Transverse colon (tissue), 4 donors: ENCODE measurements around the gene UNC5C. TPM values are rescaled to one million over a fixed set of nuclear protein-coding genes. Genes with fewer than 3 reads are reported as not detected.

ENCODE experiments used
- DNase-seq: peaks from one replicate; pipeline ENCODE4 v3.0.0-alpha.2; 2019
- H3K27ac ChIP-seq, 4 donors: fragments of 200-600 bp; sonication (generic); 2 replicates each; pipeline ENCODE4 v1.5.1; 2016 to 2018; ENCODE audit warnings: inconsistent platforms in 4 of 4
- H3K27me3 ChIP-seq: fragments of 200-600 bp; sonication (generic); 2 replicates; pipeline ENCODE4 v1.5.1; 2017; ENCODE audit warnings: inconsistent platforms
- H3K36me3 ChIP-seq, 4 donors: fragments of 200-600 bp; sonication (generic); 2 replicates each; pipeline ENCODE4 v1.5.1; 2017 to 2019; ENCODE audit warnings: inconsistent platforms in 4 of 4
- H3K4me1 ChIP-seq, 4 donors: fragments of 200-600 bp; sonication (generic); 2 replicates each; pipeline ENCODE4 v1.5.1; 2017 to 2020; ENCODE audit warnings: inconsistent platforms in 4 of 4
- H3K4me3 ChIP-seq, 4 donors: fragments of 200-600 bp; sonication (generic); 1 replicate in 1 of 4; 2 replicates in 3 of 4; pipeline versions ENCODE4 v1.5.1 to v1.6.1; 2017 to 2019; ENCODE audit warnings: inconsistent platforms in 4 of 4
- H3K9me3 ChIP-seq, 2 donors: fragments of 200-600 bp; sonication (generic); 2 replicates each; pipeline ENCODE4 v1.5.1; 2017 to 2019; ENCODE audit warnings: inconsistent platforms in 2 of 2
- EP300 ChIP-seq: sonication (generic); formaldehyde crosslinking; IDR thresholded peaks from one replicate; pipeline ENCODE4 v1.6.1; 2017; ENCODE audit warnings: antibody characterized with exemption, low read depth
- POLR2A ChIP-seq: fragments of 450-650 bp; IDR thresholded peaks from one replicate; pipeline ENCODE4 v1.6.1; 2016; ENCODE audit warnings: antibody characterized with exemption, mild to moderate bottlenecking, moderate library complexity
- POLR2AphosphoS5 ChIP-seq, 3 donors: sonication (generic); formaldehyde crosslinking; IDR thresholded peaks; one replicate each; pipeline ENCODE4 v1.6.1; 2016; ENCODE audit warnings: antibody characterized with exemption in 3 of 3
- WGBS, 2 donors: methylation state at CpG; one replicate each; pipeline ENCODE4 v1.1.5; 2018; ENCODE audit warnings: low coverage in 1 of 2; 5-methylcytosine and 5-hydroxymethylcytosine counted together
- in situ Hi-C, 4 donors: fragments of 200-750 bp; cut with MboI; loops; one replicate each; pipeline versions ENCODE4 v1.15.0 to v1.15.1; 2017; ENCODE audit warnings: low sequenced_read_pairs in 3 of 4, low pct_ligation_motif_present in 1 of 4, low pct_unique_long_range_greater_than_20kb in 1 of 4
- intact Hi-C: fragments of 100-400 bp; cut with DNase I; formaldehyde crosslinking; loops from one replicate; pipeline ENCODE4 v1.15.1; 2023; ENCODE audit warnings: low total_unique reads
- total RNA-seq, 4 donors: library from RNA; depleted of rRNA; stranded (reverse); fragments of >200 nt; gene quantifications; one replicate each; pipeline ENCODE4 v1.1.0, GENCODE V29; 2016
- TF ChIP-seq, protein P1 (sequence below), 5 experiments: fragments of 200-600 bp in 3 of 5; fragments of 450-650 bp in 2 of 5; sonication (generic) in 3 of 5; IDR thresholded peaks; 1 replicate in 2 of 5; 2 replicates in 3 of 5; pipeline ENCODE4 v1.5.1; 2016 to 2017; ENCODE audit warnings: antibody characterized with exemption in 5 of 5, inconsistent platforms in 3 of 5, mild to moderate bottlenecking in 2 of 5, moderate library complexity in 1 of 5

UNC5C gene
- total RNA-seq, 4 donors from 2014 or later, result 4.5 to 6.8 (median 4.8) TPM

DNA sequence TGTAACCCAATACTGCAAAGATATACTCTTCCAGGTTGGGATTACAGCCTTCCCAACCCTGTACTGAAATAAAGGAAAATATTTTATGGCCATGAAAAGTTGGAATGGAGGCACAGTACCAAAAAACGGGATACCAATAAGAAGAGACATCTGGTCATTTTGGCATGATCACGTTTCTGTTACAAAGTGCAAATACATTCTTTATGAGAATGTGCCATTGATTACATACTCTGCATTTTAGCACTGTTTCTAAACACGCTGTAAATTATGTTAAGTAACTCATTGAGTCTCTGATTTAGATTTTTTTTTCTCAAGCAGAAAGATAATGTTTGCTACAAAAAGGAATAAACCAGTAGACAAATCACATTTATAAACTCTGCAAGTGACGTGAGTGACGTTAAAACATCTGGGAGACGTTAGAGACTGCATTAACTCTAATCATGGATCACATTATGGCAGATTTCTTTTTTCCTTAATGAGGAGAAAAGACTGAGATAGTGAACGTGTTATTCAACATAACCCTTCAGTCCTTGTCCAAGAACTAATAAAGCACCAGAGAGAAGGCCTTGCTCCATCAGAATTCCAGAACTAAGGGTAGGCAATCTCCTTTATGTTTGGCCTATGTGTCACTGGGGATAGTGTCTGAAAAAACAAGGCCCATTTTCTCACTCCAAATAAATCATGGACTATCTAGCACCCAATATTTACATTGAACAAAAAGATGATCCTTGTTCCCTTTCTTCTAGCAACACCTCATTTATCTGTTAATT, 31.0 kb downstream of the UNC5C start:
- no peak for DNase-seq
- no peaks in the 10 kb centered on the region for H3K4me1 ChIP-seq
- H3K36me3 ChIP-seq, result no peaks in the 10 kb centered on the region
- no peak overlapping the region for H3K4me3 ChIP-seq
- no peaks in the 10 kb centered on the region for H3K9me3 ChIP-seq
- intact Hi-C loops, result no loop called here
- in situ Hi-C loops, result no loop called here
- no peak for TF ChIP-seq POLR2AphosphoS5 (IDR thresholded peaks at IDR 0.05)
- no peak overlapping the region for H3K27ac ChIP-seq
- 53 to 58% methylated on average over 7 of the region's 7 CpGs for WGBS, 2 donors
- no peaks in the 10 kb centered on the region for H3K27me3 ChIP-seq

- Histone ChIP-seq H3K4me3 (no peak overlapping the region), H3K27ac (peak overlapping the region in 2 of 4 donors; percentile 17 to 23), H3K27me3 (no peaks in the 10 kb centered on the region), H3K36me3 (no peaks in the 10 kb centered on the region), H3K4me1 (no peaks in the 10 kb centered on the region), H3K9me3 (no peaks in the 10 kb centered on the region)
- TF ChIP-seq EP300 (no peak), POLR2A (no peak), POLR2AphosphoS5 (IDR thresholded peaks at IDR 0.05) (no peak)
- TF ChIP-seq, protein P1, sequence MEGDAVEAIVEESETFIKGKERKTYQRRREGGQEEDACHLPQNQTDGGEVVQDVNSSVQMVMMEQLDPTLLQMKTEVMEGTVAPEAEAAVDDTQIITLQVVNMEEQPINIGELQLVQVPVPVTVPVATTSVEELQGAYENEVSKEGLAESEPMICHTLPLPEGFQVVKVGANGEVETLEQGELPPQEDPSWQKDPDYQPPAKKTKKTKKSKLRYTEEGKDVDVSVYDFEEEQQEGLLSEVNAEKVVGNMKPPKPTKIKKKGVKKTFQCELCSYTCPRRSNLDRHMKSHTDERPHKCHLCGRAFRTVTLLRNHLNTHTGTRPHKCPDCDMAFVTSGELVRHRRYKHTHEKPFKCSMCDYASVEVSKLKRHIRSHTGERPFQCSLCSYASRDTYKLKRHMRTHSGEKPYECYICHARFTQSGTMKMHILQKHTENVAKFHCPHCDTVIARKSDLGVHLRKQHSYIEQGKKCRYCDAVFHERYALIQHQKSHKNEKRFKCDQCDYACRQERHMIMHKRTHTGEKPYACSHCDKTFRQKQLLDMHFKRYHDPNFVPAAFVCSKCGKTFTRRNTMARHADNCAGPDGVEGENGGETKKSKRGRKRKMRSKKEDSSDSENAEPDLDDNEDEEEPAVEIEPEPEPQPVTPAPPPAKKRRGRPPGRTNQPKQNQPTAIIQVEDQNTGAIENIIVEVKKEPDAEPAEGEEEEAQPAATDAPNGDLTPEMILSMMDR (IDR thresholded peaks at IDR 0.05), result no peak
- no peak for DNase-seq
- in situ Hi-C loops (no loop called here), intact Hi-C loops (no loop called here)
- 60 to 74% methylated on average over 1 to 10 of the region's 10 CpGs for WGBS, 2 donors
Observed at GRCh38 chr4:95516528-95517017, 32.2 kb downstream of the UNC5C start.

DNA sequence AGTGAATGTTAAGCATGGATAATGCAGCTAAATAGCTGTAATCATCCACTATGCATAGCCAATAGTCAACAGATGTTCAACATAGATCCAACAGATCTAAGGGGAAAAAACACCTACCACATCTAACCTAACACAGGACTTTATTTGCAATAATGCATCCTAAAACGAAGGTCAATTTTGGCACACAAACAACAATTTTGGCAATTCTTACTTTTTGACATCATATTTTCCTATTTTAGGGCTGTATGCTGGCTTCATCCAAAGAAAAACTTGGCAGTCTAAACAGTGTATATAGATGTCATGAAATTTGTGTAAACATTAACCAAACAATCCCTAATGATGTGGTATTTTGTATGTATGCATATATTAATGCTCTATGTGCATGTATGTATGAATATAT, 33.2 kb downstream of the UNC5C start:
- intact Hi-C loops, result no loop called here

GRCh38 chr4:95513022-95513421, 35.8 kb downstream of the UNC5C start:
- intact Hi-C loops (no loop called here), in situ Hi-C loops (no loop called here)
- H3K27me3 ChIP-seq, result no peaks in the 10 kb centered on the region
- 71 to 83% methylated on average over 4 of the region's 4 CpGs for whole genome bisulfite sequencing, 2 donors
- no peaks in the 10 kb centered on the region for H3K9me3 ChIP-seq
- H3K4me1 ChIP-seq, result no peaks in the 10 kb centered on the region
- no peak overlapping the region for H3K27ac ChIP-seq
- TF ChIP-seq, protein P1 (IDR thresholded peaks at IDR 0.05), result no peak
- TF ChIP-seq EP300 (no peak), POLR2AphosphoS5 (IDR thresholded peaks at IDR 0.05) (no peak), POLR2A (no peak)
- H3K36me3 ChIP-seq, result no peaks in the 10 kb centered on the region
- no peak for DNase-seq
- no peak overlapping the region for H3K4me3 ChIP-seq

More for the DNA sequence above, 33.2 kb downstream of the UNC5C start:
- no peak for DNase-seq
- TF ChIP-seq POLR2A (no peak), EP300 (no peak), POLR2AphosphoS5 (IDR thresholded peaks at IDR 0.05) (no peak)
- TF ChIP-seq, protein P1 (IDR thresholded peaks at IDR 0.05), result no peak
- Histone ChIP-seq H3K9me3 (no peaks in the 10 kb centered on the region), H3K36me3 (no peaks in the 10 kb centered on the region), H3K4me1 (no peaks in the 10 kb centered on the region), H3K4me3 (no peak overlapping the region), H3K27ac (no peak overlapping the region), H3K27me3 (no peaks in the 10 kb centered on the region)
- in situ Hi-C loops, result no loop called here
- 51 to 57% methylated on average over 1 of the region's 1 CpG for WGBS, 2 donors
